PC-3 (cell line): Measurements from ENCODE around the gene NYAP2.

Experiments
- CTCF ChIP-seq: fragments of 300-600 bp; sonication (generic); conservative IDR thresholded peaks from 2 replicates; pipeline ENCODE4 v1.5.1; 2017; ENCODE audit warnings: antibody characterized with exemption, low read depth, mild to moderate bottlenecking, low read length
- EZH2 ChIP-seq: fragments of 300-600 bp; sonication (generic); IDR thresholded peaks from one replicate; pipeline ENCODE4 v1.6.1; 2017; ENCODE audit warnings: antibody characterized with exemption, mild to moderate bottlenecking, low read length; ENCODE audit not compliant: unreplicated experiment
- EZH2phosphoT487 ChIP-seq: fragments of 300-600 bp; sonication (generic); IDR thresholded peaks from 2 replicates; pipeline ENCODE4 v1.6.1; 2018; ENCODE audit warnings: mild to moderate bottlenecking, antibody characterized with exemption, low read length, borderline replicate concordance

GRCh38 chr2:225429717-225430116 lies 30.2 kb downstream of the NYAP2 start:
- TF ChIP-seq CTCF (no peak), EZH2 (no peak), EZH2phosphoT487 (no peak)
